H7 (cell line): ENCODE measurements around the gene PCK1. TPM values are rescaled to one million over a fixed set of nuclear protein-coding genes. Genes with fewer than 3 reads are reported as not detected.
A peak's percentile ranks its signal among the peaks of the same experiment; 100 is the strongest.

ENCODE experiments used
- DNase-seq: peaks from one replicate; pipeline ENCODE4 v3.0.0; 2012
- H3K27me3 ChIP-seq: 2 replicates; pipeline ENCODE4 v1.6.0; 2011; ENCODE audit warnings: mild to moderate bottlenecking, low read length; ENCODE audit not compliant: control insufficient read depth, insufficient read depth
- H3K36me3 ChIP-seq: replicated peaks from 2 replicates; pipeline ENCODE4 v1.5.1; 2011; ENCODE audit warnings: low read length; ENCODE audit not compliant: control insufficient read depth, insufficient read depth
- H3K4me3 ChIP-seq: 2 replicates; pipeline ENCODE4 v1.5.1; 2011; ENCODE audit warnings: low read depth, mild to moderate bottlenecking, control low read depth, low read length, moderate library complexity; ENCODE audit not compliant: insufficient read depth
- total RNA-seq: library from RNA; depleted of rRNA; stranded (reverse); fragments of >200 nt; shearing (Covaris generic); gene quantifications from 2 replicates; pipeline ENCODE4 v1.2.3, GENCODE V29; 2014

Gene PCK1
- total RNA-seq, 1 experiment from 2014 or later, result not detected

DNA sequence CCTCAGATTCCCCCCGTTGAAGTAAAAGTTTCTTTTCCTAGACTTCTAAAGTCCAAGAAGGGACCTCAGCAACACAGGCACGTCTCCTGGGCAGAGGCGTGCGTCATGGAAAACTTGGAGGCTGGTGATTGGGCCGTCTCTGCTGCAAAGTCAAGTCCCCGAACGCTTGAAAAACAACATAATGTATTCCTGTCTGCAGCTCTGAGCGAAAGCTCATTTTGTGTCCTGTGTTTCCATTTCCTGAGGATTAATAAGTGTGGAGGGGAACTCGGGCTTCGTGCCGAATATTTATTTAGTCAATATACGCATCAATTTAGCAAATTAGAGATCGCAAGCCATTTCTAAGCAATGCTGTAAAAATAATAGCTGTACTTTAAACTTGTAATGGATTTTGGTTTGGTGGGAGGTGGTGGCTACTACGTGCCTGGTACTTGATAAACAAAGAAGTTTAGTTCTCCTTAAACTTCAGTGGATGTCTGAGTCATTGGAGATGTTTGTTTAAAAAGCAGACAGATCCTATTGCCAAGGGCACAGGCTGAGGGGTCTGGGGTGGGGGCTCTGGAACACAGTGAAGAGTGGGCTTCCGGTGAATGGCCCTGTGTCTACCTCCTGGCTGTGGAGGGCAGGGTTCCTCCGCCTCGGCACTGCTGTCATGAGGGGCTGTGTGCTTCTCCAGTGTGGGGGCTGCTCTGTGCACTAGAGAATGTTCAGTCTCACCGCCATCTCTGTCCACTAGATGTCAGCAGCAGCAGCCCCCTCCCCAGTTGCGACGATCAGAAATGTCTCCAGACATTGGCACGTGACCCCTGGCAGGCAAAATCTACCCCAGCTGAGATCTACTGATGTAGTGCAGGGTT is 21.8 kb downstream of the PCK1 start:
- DNase-seq, result peak; percentile 85
- Histone ChIP-seq H3K27me3 (no peaks in the 10 kb centered on the region), H3K4me3 (no peak overlapping the region), H3K36me3 (no peaks in the 10 kb centered on the region)

DNA sequence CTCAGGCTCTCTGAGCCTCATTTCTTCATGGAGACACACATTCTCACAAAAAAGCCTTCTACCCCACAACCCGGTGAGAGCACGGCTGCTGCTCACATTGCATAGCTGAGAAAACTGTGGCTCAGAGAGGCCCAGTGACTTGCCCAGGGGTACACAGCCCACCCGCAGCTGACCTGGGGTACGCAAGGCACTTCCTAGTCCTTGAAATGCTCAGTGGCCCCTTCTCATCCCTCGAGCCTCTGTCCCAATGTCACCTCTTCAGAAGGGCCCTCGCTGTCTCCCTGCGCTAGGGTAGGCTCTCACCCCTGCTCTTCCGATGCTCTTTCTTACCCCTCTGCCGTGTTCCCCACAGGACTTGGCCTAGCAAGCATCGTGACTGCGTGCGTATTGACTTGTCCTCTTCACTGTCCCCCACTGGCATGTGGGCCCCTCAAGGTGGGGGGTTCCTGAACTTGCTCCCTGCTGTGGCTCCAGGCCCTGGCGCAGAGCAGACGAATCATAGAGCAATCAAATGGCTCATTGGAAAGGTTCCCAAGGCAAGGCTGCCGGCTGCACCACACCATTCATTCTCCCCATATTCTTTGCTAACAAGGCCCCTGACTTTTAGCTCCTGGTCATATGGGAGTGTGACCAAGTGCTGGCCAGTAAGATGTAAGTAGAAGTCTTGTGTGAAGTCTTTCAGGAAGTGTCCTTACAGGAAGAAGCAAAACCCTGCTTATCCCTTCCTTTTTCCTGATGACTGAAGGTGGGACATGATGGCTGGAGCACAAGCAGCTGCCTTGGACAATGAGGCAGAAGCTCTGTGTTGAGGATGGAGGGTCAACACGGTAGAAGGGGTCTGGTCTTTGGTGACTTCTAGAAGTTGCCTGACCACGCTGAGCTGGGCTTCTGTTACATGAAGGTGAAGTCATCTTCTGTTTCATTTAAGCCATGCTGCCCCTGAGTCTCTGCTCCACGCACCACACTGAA is 22.7 kb downstream of the PCK1 start:
- Histone ChIP-seq H3K27me3 (no peaks in the 10 kb centered on the region), H3K4me3 (no peak overlapping the region), H3K36me3 (no peaks in the 10 kb centered on the region)
- no peak for DNase-seq

- Histone ChIP-seq H3K27me3 (no peaks in the 10 kb centered on the region), H3K4me3 (no peak overlapping the region)
- DNase-seq, result no peak
These were observed 24.0 kb downstream of the PCK1 start for GRCh38 chr20:57584768-57585461.

DNA sequence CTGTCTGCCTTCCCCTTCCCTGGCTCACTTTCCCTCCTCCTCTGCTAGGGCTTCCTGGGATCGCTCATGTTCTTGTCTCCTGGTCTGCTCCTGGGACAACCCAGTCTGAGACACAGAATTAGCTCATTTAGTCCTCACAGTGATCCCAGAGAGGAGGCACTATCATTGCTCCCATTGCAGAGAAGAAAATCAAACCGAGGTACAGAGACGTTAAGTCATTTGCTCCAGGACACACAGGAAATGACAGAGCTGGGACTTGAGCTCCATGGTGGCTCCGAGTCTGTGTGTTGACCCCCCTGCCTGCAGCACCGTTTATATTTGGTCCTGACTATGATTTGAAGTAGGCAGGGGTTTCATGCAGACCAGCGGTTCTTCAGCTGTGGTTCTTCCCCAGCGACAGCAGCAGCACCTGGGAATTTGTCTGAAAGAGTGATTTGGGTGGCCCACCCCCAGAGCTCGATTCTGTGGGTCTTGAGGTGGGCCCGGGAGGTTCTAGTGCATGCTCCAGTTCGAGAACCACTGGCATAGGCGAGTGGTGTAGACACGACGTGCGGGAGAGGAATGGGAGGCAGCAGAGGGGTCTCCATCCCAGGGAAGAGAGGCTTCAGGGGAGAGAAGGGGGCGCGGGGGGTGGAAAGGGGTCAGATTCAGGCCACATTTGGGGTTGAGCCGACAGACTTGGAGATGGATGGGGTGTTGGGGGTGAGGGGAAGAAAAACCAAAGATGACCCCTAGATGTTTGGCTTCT is 24.7 kb downstream of the PCK1 start:
- Histone ChIP-seq H3K27me3 (no peaks in the 10 kb centered on the region), H3K4me3 (no peak overlapping the region), H3K36me3 (no peaks in the 10 kb centered on the region)
- no peak for DNase-seq

More at GRCh38 chr20:57584768-57585461, 24.0 kb downstream of the PCK1 start:
- H3K36me3 ChIP-seq, result no peaks in the 10 kb centered on the region

- Histone ChIP-seq H3K4me3 (no peak overlapping the region), H3K36me3 (no peaks in the 10 kb centered on the region), H3K27me3 (no peaks in the 10 kb centered on the region)
- DNase-seq, result no peak
These were observed 25.5 kb downstream of the PCK1 start for GRCh38 chr20:57586370-57586793.

DNA sequence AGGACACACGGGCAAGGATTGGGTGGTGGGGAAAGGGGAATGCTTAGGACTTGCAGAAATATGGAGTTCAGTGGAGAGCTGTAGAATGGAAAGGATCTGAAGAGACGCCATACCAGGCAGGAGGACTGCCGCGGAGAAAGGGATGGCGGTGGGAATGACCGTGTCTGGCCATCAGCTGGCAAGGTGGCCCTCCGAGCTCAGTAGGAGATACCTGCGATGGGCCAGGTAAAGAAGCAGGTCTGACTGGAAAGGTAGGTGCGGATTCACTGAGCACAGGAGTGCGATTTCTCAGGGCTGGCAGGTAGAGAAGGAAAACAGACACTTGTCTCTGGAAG is 26.0 kb downstream of the PCK1 start:
- no peaks in the 10 kb centered on the region for H3K27me3 ChIP-seq
- no peak for DNase-seq
- no peak overlapping the region for H3K4me3 ChIP-seq
- H3K36me3 ChIP-seq, result no peaks in the 10 kb centered on the region

DNA sequence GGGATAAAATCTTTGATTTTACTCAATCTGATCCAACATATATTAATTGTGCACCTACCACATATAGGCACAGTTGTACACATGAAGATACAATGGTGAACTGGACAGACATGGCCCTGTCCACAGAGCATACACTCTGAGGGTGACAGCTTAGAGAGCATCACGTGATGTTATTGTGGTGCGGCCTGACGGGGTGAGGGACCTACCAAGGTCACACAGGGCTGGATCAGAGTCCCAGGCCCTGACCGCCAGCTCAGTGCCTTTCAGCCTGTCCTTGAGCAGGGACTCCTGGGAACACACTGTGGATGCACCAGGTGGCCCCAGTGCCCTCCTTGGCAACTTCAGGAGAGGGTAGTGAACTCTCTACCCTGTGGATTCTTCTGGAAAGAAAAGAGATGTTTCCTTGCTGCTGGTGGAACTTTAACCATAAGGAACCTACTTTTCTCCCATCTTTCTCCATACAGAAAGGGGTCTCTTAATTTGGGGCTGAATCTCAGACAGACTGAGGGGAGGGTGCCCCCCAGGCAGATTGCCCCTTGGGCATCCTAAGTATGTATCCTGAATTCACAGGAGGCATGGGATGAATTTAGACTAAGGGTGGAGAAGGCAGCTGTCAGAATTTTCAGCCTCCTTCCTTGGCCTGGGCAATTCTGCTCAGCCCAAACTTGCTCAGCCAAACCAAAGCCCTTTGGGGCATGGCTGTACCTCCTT is 26.5 kb downstream of the PCK1 start:
- Histone ChIP-seq H3K36me3 (no peaks in the 10 kb centered on the region), H3K27me3 (no peaks in the 10 kb centered on the region), H3K4me3 (no peak overlapping the region)
- DNase-seq, result no peak

DNA sequence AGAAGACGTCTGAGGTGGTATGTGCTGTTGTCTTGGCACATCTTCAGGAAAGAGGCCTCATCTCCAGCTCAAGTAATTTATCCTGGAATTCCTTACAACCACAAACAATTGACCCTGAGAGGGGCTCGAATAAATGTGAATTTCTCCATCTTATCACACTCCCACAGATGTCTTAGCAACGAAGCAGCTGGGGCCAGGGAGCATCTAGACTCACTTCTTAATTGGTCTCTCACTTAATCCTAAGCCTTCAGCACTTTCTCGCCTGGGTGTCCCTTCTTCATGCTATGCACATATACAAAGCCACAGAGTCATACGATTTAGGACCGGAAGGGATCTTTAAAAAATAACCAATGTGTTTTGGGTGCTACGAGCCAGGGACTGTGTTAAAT is 27.1 kb downstream of the PCK1 start:
- Histone ChIP-seq H3K4me3 (no peak overlapping the region), H3K36me3 (no peaks in the 10 kb centered on the region), H3K27me3 (no peaks in the 10 kb centered on the region)
- DNase-seq, result no peak

- Histone ChIP-seq H3K4me3 (no peak overlapping the region), H3K36me3 (no peaks in the 10 kb centered on the region), H3K27me3 (no peaks in the 10 kb centered on the region)
- DNase-seq, result no peak
These were observed 27.7 kb downstream of the PCK1 start for GRCh38 chr20:57588596-57588995.

GRCh38 chr20:57589123-57589727 is 28.3 kb downstream of the PCK1 start:
- Histone ChIP-seq H3K27me3 (no peaks in the 10 kb centered on the region), H3K4me3 (no peak overlapping the region), H3K36me3 (no peaks in the 10 kb centered on the region)
- DNase-seq, result no peak

DNA sequence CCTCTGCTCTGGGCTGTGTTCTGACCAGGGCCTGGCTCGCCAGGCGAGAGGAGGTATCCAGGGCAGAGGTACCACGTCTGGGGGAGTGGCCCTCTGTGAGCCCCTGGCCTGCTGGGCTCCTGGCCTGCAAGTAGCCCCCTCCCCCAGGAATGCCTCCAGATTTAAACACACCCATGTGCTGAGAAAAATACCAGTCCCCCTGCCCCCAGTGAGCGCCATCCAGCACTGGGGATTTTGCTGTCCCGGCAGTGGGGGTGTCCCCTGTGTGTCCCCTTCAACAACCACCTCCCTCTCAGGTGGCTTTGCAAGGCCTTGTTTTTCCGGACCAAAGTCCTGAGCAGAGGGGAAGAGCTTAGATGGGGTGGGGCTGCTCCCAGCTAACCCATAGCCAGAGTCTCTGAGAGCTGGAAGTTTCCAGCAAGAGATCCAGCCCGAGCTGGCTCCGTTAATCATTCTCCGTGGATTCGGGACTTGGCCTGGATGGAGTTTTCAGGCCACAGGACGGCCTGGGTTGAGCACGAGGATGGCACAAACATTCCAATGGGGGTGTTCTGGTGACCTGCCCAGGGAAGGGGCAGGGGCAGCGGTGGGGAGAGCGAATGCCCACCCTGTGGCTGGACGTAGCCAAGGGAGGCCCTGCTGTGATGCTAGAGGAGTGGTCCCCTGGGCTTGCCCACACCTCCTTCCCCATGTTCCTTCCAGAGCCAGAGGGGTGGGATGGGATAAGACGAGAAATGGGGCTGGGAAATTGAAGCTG is 29.0 kb downstream of the PCK1 start:
- H3K27me3 ChIP-seq, result no peaks in the 10 kb centered on the region
- H3K36me3 ChIP-seq, result no peaks in the 10 kb centered on the region
- no peak overlapping the region for H3K4me3 ChIP-seq
- DNase-seq, result peak; percentile 77

- no peak for DNase-seq
- H3K4me3 ChIP-seq, result no peak overlapping the region
- no peaks in the 10 kb centered on the region for H3K36me3 ChIP-seq
- H3K27me3 ChIP-seq, result no peaks in the 10 kb centered on the region
These were observed 29.8 kb downstream of the PCK1 start for GRCh38 chr20:57590485-57591288.
